ENCODE measurements around the gene MAP1A. TPM values are rescaled to one million over a fixed set of nuclear protein-coding genes. Genes with fewer than 3 reads are reported as not detected.
A peak's percentile ranks its signal among the peaks of the same experiment; 100 is the strongest.

MAP1A gene
- total RNA-seq, 1 experiment from 2014 or later, result 1.0 TPM

GRCh38 chr15:43471975-43472374 lies 45.4 kb upstream of the MAP1A start:
- Histone ChIP-seq H3K4me3 (ENCODE audit: low read length) (no peak overlapping the region), H2AFZ (ENCODE audit: low read length) (no peak overlapping the region), H3K27ac (ENCODE audit: low read length) (no peak overlapping the region), H3K36me3 (ENCODE audit: low read depth, low read length) (peaks cover 52% of the 10 kb centered on the region), H4K20me1 (ENCODE audit: low read length) (no peaks in the 10 kb centered on the region), H3K9me2 (replicated peaks; ENCODE audit: low read length) (no peaks in the 10 kb centered on the region), H3K79me2 (ENCODE audit: low read length) (no peaks in the 10 kb centered on the region), H3K9me3 (ENCODE audit: low read length) (no peaks in the 10 kb centered on the region), H3K27me3 (ENCODE audit: low read length) (no peaks in the 10 kb centered on the region), H3K4me1 (ENCODE audit: insufficient read depth, low read length) (no peaks in the 10 kb centered on the region), H3K9ac (ENCODE audit: low read length) (no peak overlapping the region), H3K4me2 (ENCODE audit: low read length) (no peak overlapping the region), H3F3A (ENCODE audit: low read length, unreplicated experiment) (no peaks in the 10 kb centered on the region)
- ChIA-PET POLR2A (ENCODE audit: unreplicated experiment) (no interaction called here), CTCF (no interaction called here)
- no peak for TF ChIP-seq EZH2 (IDR thresholded peaks at IDR 0.05; ENCODE audit: low read length, unreplicated experiment)
- no peak for TF ChIP-seq CTCF (conservative IDR thresholded peaks at IDR 0.05; ENCODE audit: low read depth, low read length)
- TF ChIP-seq EZH2phosphoT487 (IDR thresholded peaks at IDR 0.05; ENCODE audit: borderline replicate concordance, low read length), result no peak
- DNase-seq (no peak), ATAC-seq (no peak)
- intact Hi-C loops (cut with micrococcal nuclease), result no loop called here
- BruUV-seq (replicated peaks), result no TSS peak

- ChIA-PET CTCF (no interaction called here), POLR2A (ENCODE audit: unreplicated experiment) (no interaction called here)
- no peaks in the 10 kb centered on the region for H3K27me3 ChIP-seq (ENCODE audit: low read length)
- H3K4me2 ChIP-seq (ENCODE audit: low read length), result no peak overlapping the region
- no TSS peak for BruUV-seq (replicated peaks)
- TF ChIP-seq CTCF (conservative IDR thresholded peaks at IDR 0.05; ENCODE audit: low read depth, low read length), result no peak
- TF ChIP-seq EZH2phosphoT487 (IDR thresholded peaks at IDR 0.05; ENCODE audit: borderline replicate concordance, low read length), result no peak
- no peak for TF ChIP-seq EZH2 (IDR thresholded peaks at IDR 0.05; ENCODE audit: low read length, unreplicated experiment)
- H2AFZ ChIP-seq (ENCODE audit: low read length), result no peak overlapping the region
- no peaks in the 10 kb centered on the region for H3K79me2 ChIP-seq (ENCODE audit: low read length)
- no peak overlapping the region for H3K4me3 ChIP-seq (ENCODE audit: low read length)
- H3K9me3 ChIP-seq (ENCODE audit: low read length), result no peaks in the 10 kb centered on the region
- no peaks in the 10 kb centered on the region for H3K9me2 ChIP-seq (replicated peaks; ENCODE audit: low read length)
- H4K20me1 ChIP-seq (ENCODE audit: low read length), result no peaks in the 10 kb centered on the region
- intact Hi-C loops (cut with micrococcal nuclease), result no loop called here
- no peaks in the 10 kb centered on the region for H3K4me1 ChIP-seq (ENCODE audit: insufficient read depth, low read length)
- H3K36me3 ChIP-seq (ENCODE audit: low read depth, low read length), result peaks cover 56% of the 10 kb centered on the region
- H3K27ac ChIP-seq (ENCODE audit: low read length), result no peak overlapping the region
- no peaks in the 10 kb centered on the region for H3F3A ChIP-seq (ENCODE audit: low read length, unreplicated experiment)
- DNase-seq (no peak), ATAC-seq (no peak)
- no peak overlapping the region for H3K9ac ChIP-seq (ENCODE audit: low read length)
These were observed 43.5 kb upstream of the MAP1A start for GRCh38 chr15:43473885-43474284.

GRCh38 chr15:43483297-43484128 lies 33.9 kb upstream of the MAP1A start:
- Histone ChIP-seq H3K79me2 (ENCODE audit: low read length) (no peaks in the 10 kb centered on the region), H4K20me1 (ENCODE audit: low read length) (no peaks in the 10 kb centered on the region; the same call in 1 of the 2 replicates), H3F3A (ENCODE audit: low read length, unreplicated experiment) (peaks cover 7% of the 10 kb centered on the region), H3K27ac (ENCODE audit: low read length) (no peak overlapping the region), H3K9me2 (replicated peaks; ENCODE audit: low read length) (no peaks in the 10 kb centered on the region), H3K9me3 (ENCODE audit: low read length) (no peaks in the 10 kb centered on the region), H3K4me3 (ENCODE audit: low read length) (no peak overlapping the region), H3K27me3 (ENCODE audit: low read length) (no peaks in the 10 kb centered on the region), H3K4me2 (ENCODE audit: low read length) (no peak overlapping the region), H3K4me1 (ENCODE audit: insufficient read depth, low read length) (no peaks in the 10 kb centered on the region), H3K36me3 (ENCODE audit: low read depth, low read length) (peaks cover 31% of the 10 kb centered on the region), H2AFZ (ENCODE audit: low read length) (no peak overlapping the region), H3K9ac (ENCODE audit: low read length) (no peak overlapping the region)
- ChIA-PET POLR2A (ENCODE audit: unreplicated experiment) (no interaction called here), CTCF (interaction anchor here (0.7 kb wide), 1 partner anchor 28 kb away, joined by 3 read pairs; no protein-coding TSS in a partner anchor)
- peak; percentile 41 for DNase-seq
- no peak for ATAC-seq
- intact Hi-C loops (cut with micrococcal nuclease), result loop anchor here (1.0 to 2.0 kb wide), 2 partner anchors 27 to 31 kb away; no protein-coding TSS in a partner anchor
- TF ChIP-seq CTCF (conservative IDR thresholded peaks at IDR 0.05; ENCODE audit: low read depth, low read length) (peak; percentile 64), EZH2 (IDR thresholded peaks at IDR 0.05; ENCODE audit: low read length, unreplicated experiment) (no peak), EZH2phosphoT487 (IDR thresholded peaks at IDR 0.05; ENCODE audit: borderline replicate concordance, low read length) (no peak)
- no TSS peak for BruUV-seq (replicated peaks)

All from PC-3 (cell line).